H1 (cell line): ENCODE results near the gene SH3YL1. TPM values are rescaled to one million over a fixed set of nuclear protein-coding genes. Genes with fewer than 3 reads are reported as not detected.

Experiments
- CTBP2 ChIP-seq: IDR thresholded peaks from 2 replicates; pipeline ENCODE4 v1.7.0; 2011; ENCODE audit warnings: borderline replicate concordance, mild to moderate bottlenecking, moderate library complexity, mixed read lengths, low read length; ENCODE audit not compliant: insufficient read depth, insufficient read length
- E2F6 ChIP-seq: IDR thresholded peaks from 2 replicates; pipeline ENCODE4 v1.6.1; 2012; ENCODE audit warnings: inconsistent platforms
- EP300 ChIP-seq, 2 experiments: IDR thresholded peaks; 1 replicate in 1 of 2; 2 replicates in 1 of 2; pipeline ENCODE4 v1.6.1; 2011 to 2012; ENCODE audit warnings: low read depth in 2 of 2, low read length in 2 of 2, mild to moderate bottlenecking in 2 of 2, borderline replicate concordance in 1 of 2, inconsistent platforms in 1 of 2, moderate library complexity in 1 of 2
- NANOG ChIP-seq: IDR thresholded peaks from 2 replicates; pipeline ENCODE4 v1.6.1; 2011; ENCODE audit warnings: low read length, low read depth, mild to moderate bottlenecking, inconsistent platforms; ENCODE audit not compliant: insufficient read depth, poor library complexity, severe bottlenecking
- polyA plus RNA-seq, 7 experiments: library from polyadenylated mRNA; depleted of rRNA in 3 of 7; stranded (reverse) in 5 of 7; unstranded in 2 of 7; fragments of >200 nt in 5 of 7; fragments of 200-250 nt in 2 of 7; gene quantifications; 1 replicate in 5 of 7; 2 replicates in 1 of 7; 4 replicates in 1 of 7; pipeline versions ENCODE4 v1.2.1 to v1.2.3, GENCODE V29; 2011 to 2013; ENCODE audit warnings: missing spikeins in 2 of 7, mixed read lengths in 2 of 7
- total RNA-seq: library from RNA; stranded (reverse); fragmentation: NEBNext Ultra II Directional; extraction: Animal tissue kit (Norgen Biotek cat#: 25700); gene quantifications from 2 replicates; pipeline ENCODE4 v1.2.1, GENCODE V29; 2021

SH3YL1 gene
- total and polyA plus RNA-seq, 2 of the 8 experiments (the other 6 are each of a cell fraction or from before 2014, with no cell fraction given) = 13.6 to 37.2 TPM

GRCh38 chr2:244547-244946, 19.3 kb downstream of the SH3YL1 start (continued):
- TF ChIP-seq NANOG (no peak), CTBP2 (no peak), EP300 (IDR thresholded peaks at IDR 0.05; ENCODE audit: borderline replicate concordance in 1 of 2, low read depth in 2 of 2, low read length in 2 of 2) (no peak), E2F6 (no peak)
